Pancreas (tissue), 10 donors: Measurements from ENCODE around the gene INPP5K. TPM values are rescaled to one million over a fixed set of nuclear protein-coding genes. Genes with fewer than 3 reads are reported as not detected.

Source experiments
- ATAC-seq, 4 donors: fragments of 200-7000 bp; cut with Tn5 transposase; one replicate each; pipeline versions ENCODE4 v1.8.0 to v1.9.1; 2020; ENCODE audit warnings: mild to moderate bottlenecking in 4 of 4, moderate library complexity in 4 of 4
- DNase-seq, 6 donors: peaks; one replicate each; pipeline ENCODE4 v3.0.0-alpha.2; 2020
- FAIRE-seq: peaks from 2 replicates; lab custom pipeline; 2012; peaks lifted over from hg19 to GRCh38; lab: Jason Lieb, UNC
- H3K27ac ChIP-seq, 4 donors: fragments of 200-600 bp; sonication (generic); 1 replicate in 3 of 4; 2 replicates in 1 of 4; pipeline versions ENCODE4 v1.5.0 to v1.8.0; 2020
- H3K27me3 ChIP-seq, 4 donors: fragments of 200-600 bp; one replicate each; pipeline ENCODE4 v1.8.0; 2021
- H3K36me3 ChIP-seq, 3 donors: fragments of 200-600 bp; sonication (generic) in 1 of 3; one replicate each; pipeline versions ENCODE4 v1.5.0 to v1.8.0; 2020 to 2021
- H3K4me1 ChIP-seq, 3 donors: fragments of 200-600 bp; one replicate each; pipeline ENCODE4 v1.8.0; 2021
- H3K4me3 ChIP-seq, 4 donors: fragments of 200-600 bp; sonication (generic) in 2 of 4; one replicate each; pipeline versions ENCODE4 v1.5.0 to v1.8.0; 2020 to 2021
- H3K9me3 ChIP-seq, 4 donors: fragments of 200-600 bp; one replicate each; pipeline ENCODE4 v1.8.0; 2021
- CTCF ChIP-seq, 4 donors: fragments of 200-600 bp; sonication (generic) in 3 of 4; IDR thresholded peaks; one replicate each; pipeline versions ENCODE4 v1.5.0 to v1.8.0; 2021; ENCODE audit warnings: antibody characterized with exemption in 4 of 4
- WGBS, 2 donors: extraction: QIAGEN DNeasy Blood & Tissue Kit; methylation state at CpG; one replicate each; pipeline ENCODE4 v1.1.7; 2013; 5-methylcytosine and 5-hydroxymethylcytosine counted together
- intact Hi-C, 3 donors: fragments of 100-400 bp; cut with DNase I; formaldehyde crosslinking; loops; one replicate each; pipeline versions ENCODE4 v1.11.1 to v1.14.2; 2022
- polyA plus RNA-seq, 2 donors: library from polyadenylated mRNA; stranded (reverse); fragments of 200-250 nt; gene quantifications; one replicate each; pipeline ENCODE4 v1.2.3, GENCODE V29; 2013
- total RNA-seq, 6 donors: library from RNA; stranded (reverse); fragmentation: NEBNext Ultra II Directional in 4 of 6; extraction: Animal tissue kit (Norgen Biotek cat#: 25700) in 4 of 6; gene quantifications; one replicate each; pipeline versions ENCODE4 v1.2.1 to v1.2.4, GENCODE V29; 2021 to 2023
- donor health status: healthy with polysubstance abuse.
- donor health status: DM: no; HTN: no; CAD: no; lungs with moderate emphysema.
- donor health status: DM: no; HTN: no; CAD: no.
- donor health status: control.
- donor health status: control.
- donor health status: Bipolar disorder and iron deficiency.
- donor health status: DM: yes; HTN: yes; CAD: no.
- donor health status: DM: no; HTN: no; CAD: no.
- donor health status: DM: no; HTN: no; CAD: no.
- donor health status: DM: yes; HTN: yes; CAD: no.

The INPP5K gene
- total and polyA plus RNA-seq, 8 donors = 13.2 to 24.4 (median 17.8) TPM

- FAIRE-seq (no peak), ATAC-seq (peak; percentile 68 to 77 (median 75)), DNase-seq (peak; percentile 75 to 90 (median 78))
- peak overlapping the region; percentile 92 to 96 (median 93) for H3K27ac ChIP-seq
- H3K36me3 ChIP-seq = peaks cover 0 to 26% (median 5%) of the 10 kb centered on the region in 3 donors
- H3K4me1 ChIP-seq = peaks cover 3 to 11% (median 4%) of the 10 kb centered on the region in 3 donors
- no peaks in the 10 kb centered on the region for H3K27me3 ChIP-seq
- 1% methylated on average over 18 to 19 of the region's 19 CpGs for WGBS, 2 donors
- intact Hi-C loops = no loop called here
- no peaks in the 10 kb centered on the region for H3K9me3 ChIP-seq
- TF ChIP-seq CTCF (IDR thresholded peaks at IDR 0.05) = no peak
- H3K4me3 ChIP-seq = peak overlapping the region; percentile 55 to 85 (median 78)
Observed at GRCh38 chr17:1484676-1485422, 31.6 kb downstream of the INPP5K start.

- peak overlapping the region; percentile 92 to 96 (median 93) for H3K27ac ChIP-seq
- no peaks in the 10 kb centered on the region for H3K9me3 ChIP-seq
- H3K27me3 ChIP-seq = no peaks in the 10 kb centered on the region
- 68 to 72% methylated on average over 29 of the region's 29 CpGs for WGBS, 2 donors
- ATAC-seq (no peak), DNase-seq (peak in 5 of 6 donors; percentile 44 to 84 (median 50)), FAIRE-seq (no peak)
- TF ChIP-seq CTCF (IDR thresholded peaks at IDR 0.05) = no peak
- H3K36me3 ChIP-seq = peaks cover 0 to 33% (median 7%) of the 10 kb centered on the region in 3 donors
- intact Hi-C loops = no loop called here
- peak overlapping the region in 2 of 4 donors; percentile 83 to 85 for H3K4me3 ChIP-seq
- peaks cover 3 to 11% (median 4%) of the 10 kb centered on the region in 3 donors for H3K4me1 ChIP-seq
Observed at GRCh38 chr17:1484060-1484535, 32.3 kb downstream of the INPP5K start.

- Histone ChIP-seq H3K4me3 (no peak overlapping the region), H3K27me3 (no peaks in the 10 kb centered on the region), H3K9me3 (no peaks in the 10 kb centered on the region), H3K36me3 (peaks cover 0 to 47% (median 13%) of the 10 kb centered on the region in 3 donors), H3K27ac (no peak overlapping the region), H3K4me1 (peaks cover 3 to 8% (median 4%) of the 10 kb centered on the region in 3 donors)
- ATAC-seq = no peak
- DNase-seq = peak in 2 of 6 donors; percentile 71 to 84
- no peak for TF ChIP-seq CTCF (IDR thresholded peaks at IDR 0.05)
- intact Hi-C loops = no loop called here
- FAIRE-seq = no peak
- 83 to 89% methylated on average over 19 to 20 of the region's 20 CpGs for WGBS, 2 donors
Observed at GRCh38 chr17:1482680-1483079, 33.7 kb downstream of the INPP5K start.

- DNase-seq = no peak
- H3K27ac ChIP-seq = no peak overlapping the region
- no peak for ATAC-seq
- no peak for FAIRE-seq
- WGBS, 2 donors = 82% methylated on average over 11 of the region's 11 CpGs
- intact Hi-C loops = no loop called here
- H3K36me3 ChIP-seq = peaks cover 0 to 57% (median 16%) of the 10 kb centered on the region in 3 donors
- H3K27me3 ChIP-seq = no peaks in the 10 kb centered on the region
- TF ChIP-seq CTCF (IDR thresholded peaks at IDR 0.05) = no peak
- H3K4me3 ChIP-seq = no peak overlapping the region
- no peaks in the 10 kb centered on the region for H3K9me3 ChIP-seq
- peaks cover 3 to 4% (median 3%) of the 10 kb centered on the region in 3 donors for H3K4me1 ChIP-seq
Observed at GRCh38 chr17:1481736-1482135, 34.7 kb downstream of the INPP5K start.
